ENCODE measurements around the gene TMC1.
"Not testable (repeated sequence)": the region's sequence is repeated elsewhere in the genome, so short reads cannot be mapped to it uniquely, and the experiment has no call there.

Gene TMC1

GRCh38 chr9:72834994-72835393, 313.6 kb downstream of the TMC1 start:
- DNase-seq, result no peak

- no peak for DNase-seq
Measured at GRCh38 chr9:72836790-72837189, 315.4 kb downstream of the TMC1 start.

DNA sequence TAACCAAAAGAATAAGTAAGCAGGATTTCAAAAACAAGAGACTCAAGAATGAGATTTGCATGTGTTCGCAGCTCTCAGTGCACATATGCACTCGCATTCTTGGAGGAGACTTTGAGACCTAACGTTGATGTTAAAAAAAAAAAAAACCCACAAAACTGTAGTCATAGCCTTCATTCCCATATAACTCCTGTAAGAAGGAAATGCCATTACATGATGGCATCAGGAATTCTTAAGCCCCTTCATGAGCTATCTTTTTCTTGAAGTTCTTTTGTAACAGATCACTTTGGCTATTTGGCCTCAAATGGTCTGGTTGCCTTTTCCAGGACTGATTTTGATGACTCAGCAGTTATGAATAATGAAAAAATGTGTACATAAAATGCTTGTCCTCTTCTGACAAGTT, 317.7 kb downstream of the TMC1 start:
- no peak for DNase-seq

DNA sequence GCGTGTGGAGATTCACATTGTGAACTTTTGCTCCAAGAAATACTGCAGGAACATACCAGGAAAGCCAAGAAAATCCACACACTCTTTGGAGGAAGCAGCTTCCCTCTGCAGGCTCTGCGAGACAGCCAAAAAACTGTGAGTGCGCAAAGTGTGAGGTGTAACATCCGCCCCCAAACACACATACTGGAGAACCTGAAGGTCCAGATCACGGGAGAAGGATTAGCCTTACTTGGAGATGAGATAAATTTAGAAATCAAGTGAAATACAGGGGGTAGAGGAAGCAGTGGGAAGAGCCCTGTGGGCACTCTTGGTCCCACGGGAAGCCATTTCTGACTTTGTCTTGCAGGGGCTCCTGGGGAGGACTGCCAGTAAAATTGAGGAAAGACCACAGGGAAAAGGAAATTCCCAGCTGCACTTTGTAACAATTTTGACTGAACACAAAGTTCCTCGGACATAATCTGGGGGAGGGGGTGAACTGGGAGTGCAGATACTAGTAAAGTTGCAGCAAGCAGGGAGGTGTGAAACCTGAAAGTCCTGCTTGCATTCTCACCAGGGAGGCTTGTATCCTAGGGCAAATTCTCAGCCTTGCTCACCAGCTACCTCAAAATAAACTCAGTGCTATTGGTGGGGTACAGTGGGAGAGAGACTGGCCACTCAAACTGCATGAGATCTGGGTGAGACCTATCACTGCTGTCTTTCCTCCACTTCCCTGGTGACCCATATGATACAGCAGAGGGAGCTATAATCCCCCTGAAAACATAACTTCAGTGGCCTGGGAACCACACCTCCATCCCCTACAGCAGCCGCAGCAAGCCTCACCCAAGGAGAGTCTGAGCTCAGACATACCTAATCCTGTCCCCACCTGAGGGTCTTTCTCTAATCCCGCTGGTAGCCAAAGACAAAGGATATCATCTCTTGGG, 322.4 kb downstream of the TMC1 start:
- DNase-seq, result no peak

- DNase-seq, result no peak
Measured at GRCh38 chr9:72844440-72844768, 323.0 kb downstream of the TMC1 start.

DNA sequence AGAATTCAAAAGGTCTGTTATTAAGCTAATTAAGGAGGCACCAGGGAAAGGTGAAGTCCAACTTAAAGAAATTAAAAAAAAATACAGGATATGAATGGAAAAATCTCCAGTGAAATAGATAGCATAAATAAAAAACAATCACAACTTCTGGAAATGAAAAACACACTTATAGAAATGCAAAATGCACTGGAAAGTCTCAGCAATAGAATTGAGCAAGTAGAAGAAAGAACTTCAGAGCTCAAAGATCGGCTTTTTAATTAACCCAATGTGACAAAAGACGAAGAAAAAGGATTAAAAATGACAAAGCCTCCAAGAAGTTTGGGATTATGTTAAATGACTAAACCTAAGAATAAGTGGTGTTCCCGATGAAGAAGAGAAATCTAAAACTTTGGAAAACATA, 323.6 kb downstream of the TMC1 start:
- not testable (repeated sequence) for DNase-seq

DNA sequence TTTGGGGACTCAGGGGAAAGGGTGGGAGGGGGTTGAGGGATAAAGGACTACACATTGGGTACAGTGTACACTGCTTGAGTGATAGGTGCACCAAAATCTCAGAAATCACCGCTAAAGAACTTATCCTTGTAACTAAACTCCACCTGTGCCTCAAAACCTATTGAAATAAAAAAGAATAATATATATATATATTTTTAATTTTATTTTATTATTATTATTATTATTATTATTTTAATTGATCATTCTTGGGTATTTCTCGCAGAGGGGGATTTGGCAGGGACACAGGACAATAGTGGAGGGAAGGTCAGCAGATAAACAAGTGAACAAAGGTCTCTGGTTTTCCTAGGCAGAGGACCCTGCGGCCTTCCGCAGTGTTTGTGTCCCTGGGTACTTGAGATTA, 328.8 kb downstream of the TMC1 start:
- not testable (repeated sequence) for DNase-seq

GRCh38 chr9:72855321-72855720, 333.9 kb downstream of the TMC1 start:
- DNase-seq, result no peak

DNA sequence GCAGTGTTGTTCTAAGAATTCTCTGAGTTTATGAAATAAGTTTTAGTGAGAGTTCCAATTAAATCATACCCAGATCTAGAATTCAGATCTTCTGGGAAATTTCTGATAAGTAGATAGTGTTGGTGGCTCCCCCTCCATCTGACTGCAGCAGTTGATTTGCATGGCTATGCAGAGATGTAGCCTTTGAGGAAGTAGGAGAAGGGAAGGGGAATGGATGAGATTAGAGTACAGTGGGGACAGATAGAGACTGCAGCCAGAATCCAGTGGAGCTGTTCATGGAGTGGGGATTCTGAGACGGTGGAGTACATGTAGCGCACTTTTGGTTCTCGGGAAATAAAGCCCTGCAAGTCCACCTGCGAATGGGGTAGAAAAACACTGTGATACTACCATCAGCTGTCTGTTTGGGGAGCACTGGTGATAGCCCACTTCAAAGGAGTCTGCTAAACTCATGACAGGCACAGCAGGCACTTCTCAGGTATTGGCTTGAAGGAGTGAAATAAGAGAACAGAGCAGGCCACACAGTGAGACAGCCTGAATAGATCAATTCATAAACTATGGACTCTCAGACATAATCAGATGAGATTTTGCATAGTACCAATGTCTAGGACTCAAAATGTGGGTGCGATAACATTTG, 334.6 kb downstream of the TMC1 start:
- no peak for DNase-seq

DNA sequence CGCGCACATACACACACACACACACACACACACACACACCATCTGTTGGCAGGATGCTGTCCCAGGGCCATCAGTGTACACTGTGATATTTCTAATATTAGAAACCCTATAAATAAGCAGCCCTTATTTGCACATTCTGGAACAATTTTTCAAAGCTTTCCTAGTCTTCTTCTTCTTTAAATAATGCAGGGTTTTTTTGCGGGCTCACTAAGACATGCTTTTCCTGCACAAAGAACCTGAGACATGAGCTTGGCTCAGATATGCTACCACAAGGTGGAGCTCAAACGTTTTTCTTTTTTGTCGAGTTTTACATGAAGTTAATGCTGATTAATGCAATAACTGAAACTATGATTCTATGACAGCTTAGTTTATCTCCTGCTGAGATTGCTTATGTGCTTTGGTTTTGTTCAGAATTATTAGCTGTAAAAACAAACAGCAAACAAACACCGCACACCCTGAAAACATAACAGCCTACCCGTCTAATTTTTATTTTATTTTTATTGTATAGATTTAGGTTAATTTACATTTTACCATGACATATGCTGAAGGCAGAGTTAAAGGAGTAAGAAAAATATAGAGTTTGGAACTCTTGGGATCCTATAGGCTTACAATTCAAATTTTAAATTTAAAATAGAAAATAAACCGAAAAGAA, 335.7 kb downstream of the TMC1 start:
- peak; percentile 9 for DNase-seq

DNA sequence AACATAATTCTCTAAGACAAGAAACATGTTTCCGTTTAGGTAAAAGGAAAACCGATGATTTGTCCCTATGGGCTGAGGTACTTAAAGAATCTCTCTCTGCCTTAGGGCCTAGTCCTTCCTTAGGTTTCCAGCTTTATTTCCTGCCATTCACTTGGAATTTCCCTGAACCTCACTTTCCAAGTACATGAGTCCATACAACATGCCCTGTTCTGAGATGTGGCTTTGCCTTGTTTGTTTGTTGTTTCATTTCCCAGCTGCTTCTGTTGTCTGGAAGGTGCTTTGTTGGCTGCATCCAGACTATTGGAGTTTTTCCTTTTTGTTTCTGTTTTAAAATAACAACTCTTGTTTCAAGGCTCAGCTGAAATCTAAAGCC, 336.2 kb downstream of the TMC1 start:
- no peak for DNase-seq

- DNase-seq, result no peak
Measured at GRCh38 chr9:72858089-72858912, 336.9 kb downstream of the TMC1 start.

DNA sequence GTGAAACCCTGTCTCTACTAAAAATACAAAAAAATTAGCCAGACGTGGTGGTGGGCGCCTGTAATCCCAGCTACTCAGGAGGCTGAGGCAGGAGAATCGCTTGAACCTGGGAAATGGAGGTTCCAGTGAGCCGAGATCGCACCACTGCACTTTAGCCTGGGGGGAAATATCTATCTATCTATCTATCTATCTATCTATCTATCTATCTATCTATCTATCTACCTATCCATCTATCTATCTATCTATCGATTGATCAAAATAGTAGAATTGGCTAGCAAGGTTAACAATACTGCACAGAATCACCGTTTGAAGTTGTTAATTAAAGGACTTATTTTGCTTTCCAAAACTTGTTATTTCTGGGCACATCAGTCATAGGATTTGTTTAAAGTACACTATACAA, 341.4 kb downstream of the TMC1 start:
- not testable (repeated sequence) for DNase-seq

DNA sequence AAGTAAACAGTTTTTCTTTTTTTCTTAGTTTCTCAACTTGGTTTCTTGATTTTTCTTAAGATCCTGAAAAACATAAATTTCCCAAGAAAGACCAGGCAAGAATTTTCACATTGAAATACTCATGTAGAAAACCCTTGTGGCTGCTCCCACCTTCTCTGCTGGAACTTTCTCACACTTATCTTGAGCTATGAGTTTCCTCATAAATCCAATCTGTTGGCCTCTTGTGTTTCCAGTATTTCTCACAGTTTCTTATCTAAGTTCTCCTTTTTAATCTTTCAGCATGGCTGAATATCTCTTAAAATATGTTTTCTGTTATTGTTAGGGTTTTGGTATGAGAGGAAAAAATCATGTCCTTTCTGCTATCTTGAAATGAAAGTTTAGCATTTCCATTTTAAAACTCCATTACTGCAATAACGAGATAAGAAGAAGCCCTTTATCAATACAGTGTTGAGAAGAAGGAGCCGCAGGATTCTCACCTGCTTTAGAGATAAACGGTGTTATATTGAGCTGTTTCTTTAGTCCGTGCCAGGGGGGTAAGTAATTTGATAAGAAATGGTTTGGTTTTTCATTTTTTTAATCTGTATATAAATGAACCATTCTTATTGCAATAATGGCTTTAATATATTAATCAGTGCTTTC, 342.2 kb downstream of the TMC1 start:
- no peak for DNase-seq

- DNase-seq, result no peak
Measured at GRCh38 chr9:72864327-72864726, 342.9 kb downstream of the TMC1 start.

- DNase-seq, result no peak
Measured at GRCh38 chr9:72871685-72872084, 350.3 kb downstream of the TMC1 start.

DNA sequence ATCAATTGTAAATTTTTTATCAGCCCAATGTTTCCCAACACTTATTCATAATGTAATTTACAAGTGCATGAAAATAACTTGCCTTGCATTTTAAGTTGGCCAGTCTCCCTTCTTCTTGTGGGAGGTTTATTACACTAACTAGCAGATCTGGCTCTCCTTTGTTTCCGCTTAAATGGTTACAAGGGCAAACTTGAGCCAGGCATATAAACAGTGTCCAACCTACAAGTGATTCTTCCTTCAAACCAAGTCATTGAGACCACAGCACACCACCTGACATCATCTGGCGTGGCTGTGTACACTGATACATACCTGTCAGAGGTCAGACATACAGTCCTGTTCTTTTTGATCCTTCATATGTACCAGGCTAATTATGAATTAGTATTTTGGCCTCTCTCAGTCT, 351.3 kb downstream of the TMC1 start:
- DNase-seq, result no peak

- no peak for DNase-seq
Measured at GRCh38 chr9:72873456-72873855, 352.0 kb downstream of the TMC1 start.

GRCh38 chr9:72874344-72874743, 352.9 kb downstream of the TMC1 start:
- DNase-seq, result no peak

DNA sequence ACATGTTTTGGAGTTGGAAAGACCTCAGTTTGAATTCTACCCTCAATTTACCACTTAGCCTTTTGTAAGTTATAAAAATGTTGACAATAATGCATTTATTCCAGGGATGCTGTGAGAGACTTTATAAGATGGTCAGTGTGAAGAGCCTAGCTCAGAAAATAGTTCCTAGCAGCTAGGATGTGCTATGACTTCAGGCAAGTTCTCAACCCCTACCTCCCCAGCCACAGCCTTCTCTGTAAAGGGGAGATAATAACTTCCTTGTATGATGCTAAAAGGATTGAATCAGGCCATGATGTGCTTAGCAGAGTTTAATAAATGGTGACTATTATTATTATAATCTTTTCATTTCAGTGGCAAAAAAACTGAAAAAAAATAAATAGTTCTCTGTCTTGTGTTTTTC, 353.8 kb downstream of the TMC1 start:
- no peak for DNase-seq

GRCh38 chr9:72880821-72881220, 359.4 kb downstream of the TMC1 start:
- no peak for DNase-seq

DNA sequence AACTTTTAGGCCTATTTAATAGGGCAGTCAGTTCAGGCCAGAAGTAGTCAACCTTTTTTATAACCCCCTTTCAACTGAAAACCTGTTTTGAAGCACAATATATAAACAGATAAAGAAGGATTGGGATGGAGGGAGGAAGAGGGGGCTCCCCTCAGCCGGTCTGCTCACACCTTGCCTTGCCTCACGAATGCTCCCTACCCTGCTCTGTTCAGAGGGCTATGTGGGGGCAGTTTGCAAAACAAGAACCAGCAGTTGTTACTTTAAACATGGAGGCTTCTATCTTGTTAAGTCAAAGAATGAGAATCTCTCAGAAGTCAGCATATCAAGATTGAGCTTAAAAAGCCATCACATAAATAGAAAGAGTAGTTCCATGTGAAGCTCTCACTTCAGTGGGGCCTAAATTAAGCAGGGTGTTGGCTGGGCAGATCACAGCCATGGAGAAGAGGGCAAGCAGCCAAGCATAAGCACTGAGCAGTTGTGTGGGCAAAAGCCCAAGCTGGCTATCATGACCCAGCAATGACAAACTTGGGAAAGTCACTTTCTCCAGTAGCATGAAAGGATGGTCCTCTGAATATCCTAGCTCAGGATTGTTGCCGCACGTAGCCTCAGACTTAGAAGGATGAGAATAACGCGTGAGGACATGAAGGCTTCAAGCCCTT, 360.8 kb downstream of the TMC1 start:
- DNase-seq, result no peak
